Osteoblast (primary cell): ENCODE results near the gene AADACL4. TPM values are rescaled to one million over a fixed set of nuclear protein-coding genes. Genes with fewer than 3 reads are reported as not detected.

Source experiments
- DNase-seq: peaks from one replicate; pipeline ENCODE4 v3.0.0; 2011; ENCODE audit warnings: low spot score, mixed read lengths; ENCODE audit not compliant: insufficient read length; ENCODE audit errors: missing footprints
- H2AFZ ChIP-seq: 2 replicates; pipeline ENCODE4 v1.6.0; 2011; ENCODE audit warnings: mild to moderate bottlenecking, low read length
- H3K27ac ChIP-seq: 2 replicates; pipeline ENCODE4 v1.5.1; 2011; ENCODE audit warnings: mild to moderate bottlenecking, low read depth, low read length, moderate library complexity
- H3K27me3 ChIP-seq: 2 replicates; pipeline ENCODE4 v1.6.0; 2012; ENCODE audit warnings: mild to moderate bottlenecking, control low read depth, inconsistent platforms, low read length, moderate library complexity; ENCODE audit not compliant: insufficient read depth
- H3K36me3 ChIP-seq: 2 replicates; pipeline ENCODE4 v1.5.1; 2011; ENCODE audit warnings: mild to moderate bottlenecking, low read length, control low read depth, moderate library complexity; ENCODE audit not compliant: insufficient read depth
- H3K4me1 ChIP-seq: 2 replicates; pipeline ENCODE4 v1.5.1; 2011; ENCODE audit warnings: mild to moderate bottlenecking, low read length, control low read depth, moderate library complexity; ENCODE audit not compliant: insufficient read depth
- H3K4me2 ChIP-seq: 2 replicates; pipeline ENCODE4 v1.6.0; 2011; ENCODE audit warnings: mild to moderate bottlenecking, low read length; ENCODE audit not compliant: insufficient read depth
- H3K4me3 ChIP-seq: fragments of 200-600 bp; sonication (generic); 3 replicates; pipeline ENCODE4 v1.5.1; 2012; ENCODE audit warnings: mild to moderate bottlenecking, low read length, inconsistent platforms; ENCODE audit not compliant: insufficient read depth
- H3K79me2 ChIP-seq: 2 replicates; pipeline ENCODE4 v1.6.0; 2012; ENCODE audit warnings: mild to moderate bottlenecking, low read length, control low read depth, inconsistent platforms; ENCODE audit not compliant: insufficient read depth
- H3K9me3 ChIP-seq: 2 replicates; pipeline ENCODE4 v1.5.1; 2011; ENCODE audit warnings: low read depth, low read length, control low read depth
- H4K20me1 ChIP-seq: 2 replicates; pipeline ENCODE4 v1.6.0; 2012; ENCODE audit warnings: mild to moderate bottlenecking, low read length, control low read depth; ENCODE audit not compliant: insufficient read depth
- CTCF ChIP-seq: IDR thresholded peaks from 2 replicates; pipeline ENCODE4 v1.5.1; 2011; ENCODE audit warnings: mild to moderate bottlenecking, low read depth, low read length, moderate library complexity; ENCODE audit errors: extremely low read depth
- total RNA-seq: library from RNA; depleted of rRNA; stranded (reverse); fragments of >200 nt; gene quantifications from 2 replicates; pipeline ENCODE4 v1.2.3, GENCODE V29; 2012

The AADACL4 gene
- total RNA-seq, 1 donor, result not detected

- no peak overlapping the region for H3K4me2 ChIP-seq
- H3K79me2 ChIP-seq, result no peaks in the 10 kb centered on the region
- H3K4me1 ChIP-seq, result peaks cover 5% of the 10 kb centered on the region
- no peak for TF ChIP-seq CTCF
- H3K9me3 ChIP-seq, result no peaks in the 10 kb centered on the region
- no peak overlapping the region for H3K27ac ChIP-seq
- no peak overlapping the region for H3K4me3 ChIP-seq
- H3K36me3 ChIP-seq, result no peaks in the 10 kb centered on the region
- no peaks in the 10 kb centered on the region for H4K20me1 ChIP-seq
- DNase-seq, result no peak
- H3K27me3 ChIP-seq, result peaks cover 21% of the 10 kb centered on the region
- H2AFZ ChIP-seq, result no peak overlapping the region
Measured at GRCh38 chr1:12648741-12649140, 4.9 kb downstream of the AADACL4 start.

GRCh38 chr1:12649971-12650421 is 6.1 kb downstream of the AADACL4 start:
- H3K79me2 ChIP-seq, result no peaks in the 10 kb centered on the region
- TF ChIP-seq CTCF, result no peak
- H3K27ac ChIP-seq, result no peak overlapping the region
- no peak overlapping the region for H3K4me3 ChIP-seq
- no peaks in the 10 kb centered on the region for H3K36me3 ChIP-seq
- H3K27me3 ChIP-seq, result peaks cover 9% of the 10 kb centered on the region
- no peaks in the 10 kb centered on the region for H3K9me3 ChIP-seq
- H3K4me1 ChIP-seq, result peaks cover 5% of the 10 kb centered on the region
- no peaks in the 10 kb centered on the region for H4K20me1 ChIP-seq
- peak overlapping the region; percentile 38 for H3K4me2 ChIP-seq
- no peak for DNase-seq
- no peak overlapping the region for H2AFZ ChIP-seq

- no peaks in the 10 kb centered on the region for H3K9me3 ChIP-seq
- peaks cover 5% of the 10 kb centered on the region for H3K4me1 ChIP-seq
- no peak overlapping the region for H3K4me3 ChIP-seq
- no peak overlapping the region for H2AFZ ChIP-seq
- no peak overlapping the region for H3K27ac ChIP-seq
- no peaks in the 10 kb centered on the region for H3K79me2 ChIP-seq
- peaks cover 8% of the 10 kb centered on the region for H3K27me3 ChIP-seq
- no peak overlapping the region for H3K4me2 ChIP-seq
- no peak for TF ChIP-seq CTCF
- H3K36me3 ChIP-seq, result no peaks in the 10 kb centered on the region
- H4K20me1 ChIP-seq, result no peaks in the 10 kb centered on the region
- peak; percentile 76 for DNase-seq
Measured at GRCh38 chr1:12654004-12654567, 10.2 kb downstream of the AADACL4 start.

GRCh38 chr1:12654657-12655056 is 10.8 kb downstream of the AADACL4 start:
- DNase-seq, result no peak
- no peak overlapping the region for H3K4me2 ChIP-seq
- no peaks in the 10 kb centered on the region for H3K9me3 ChIP-seq
- TF ChIP-seq CTCF, result no peak
- H3K79me2 ChIP-seq, result no peaks in the 10 kb centered on the region
- H4K20me1 ChIP-seq, result no peaks in the 10 kb centered on the region
- H3K27ac ChIP-seq, result no peak overlapping the region
- H3K4me1 ChIP-seq, result peaks cover 5% of the 10 kb centered on the region
- H3K36me3 ChIP-seq, result no peaks in the 10 kb centered on the region
- H2AFZ ChIP-seq, result no peak overlapping the region
- no peak overlapping the region for H3K4me3 ChIP-seq
- H3K27me3 ChIP-seq, result peaks cover 8% of the 10 kb centered on the region
